H1 (cell line): Measurements from ENCODE around the gene ATP6V0A1. TPM values are rescaled to one million over a fixed set of nuclear protein-coding genes. Genes with fewer than 3 reads are reported as not detected.

ENCODE experiments used
- CTCF ChIA-PET: fragments of 300-600 bp; sonication (Branson Sonifier 250); formaldehyde crosslinking; loops from one replicate; lab custom pipeline; 2021; ENCODE audit not compliant: partially characterized antibody; lab: Charles Lee
- POLR2A ChIA-PET: fragments of 300-600 bp; sonication (Branson Sonifier 250); formaldehyde crosslinking; loops from one replicate; lab custom pipeline; 2021; ENCODE audit warnings: inconsistent platforms; ENCODE audit not compliant: partially characterized antibody; lab: Charles Lee
- DNase-seq, 2 experiments: peaks; one replicate each; pipeline versions ENCODE4 v3.0.0 to v3.0.0-alpha.2; 2010 to 2022; ENCODE audit warnings: low spot score in 2 of 2, low read depth in 1 of 2, mixed read lengths in 1 of 2
- FAIRE-seq: peaks from 2 replicates; lab custom pipeline; 2011; peaks lifted over from hg19 to GRCh38; lab: Jason Lieb, UNC
- H2AFZ ChIP-seq: 2 replicates; pipeline ENCODE4 v1.8.1; 2012; ENCODE audit warnings: low read length, inconsistent platforms
- H2AK5ac ChIP-seq: 2 replicates; pipeline ENCODE4 v1.6.1; 2013; ENCODE audit warnings: low read depth, low read length
- H2BK120ac ChIP-seq: replicated peaks from 2 replicates; pipeline ENCODE3; 2013; ENCODE audit warnings: low read depth, low read length, inconsistent platforms
- H2BK12ac ChIP-seq: 2 replicates; pipeline ENCODE4 v1.6.1; 2013; ENCODE audit warnings: low read depth, low read length
- H2BK15ac ChIP-seq: 2 replicates; pipeline ENCODE4 v1.6.1; 2013; ENCODE audit warnings: low read length
- H2BK20ac ChIP-seq: 2 replicates; pipeline ENCODE4 v1.6.1; 2013; ENCODE audit warnings: low read length
- H2BK5ac ChIP-seq: 2 replicates; pipeline ENCODE4 v1.6.1; 2013; ENCODE audit warnings: low read depth, low read length
- H3K14ac ChIP-seq: 2 replicates; pipeline ENCODE4 v1.6.1; 2013; ENCODE audit warnings: inconsistent platforms; ENCODE audit not compliant: insufficient read length
- H3K18ac ChIP-seq: 2 replicates; pipeline ENCODE4 v1.6.1; 2013; ENCODE audit warnings: low read length; ENCODE audit errors: extremely low read depth
- H3K23ac ChIP-seq: 2 replicates; pipeline ENCODE4 v1.6.1; 2013; ENCODE audit warnings: inconsistent platforms; ENCODE audit not compliant: insufficient read length
- H3K23me2 ChIP-seq: 2 replicates; pipeline ENCODE4 v1.6.1; 2013; ENCODE audit warnings: low read depth, low read length
- H3K27ac ChIP-seq: 2 replicates; pipeline ENCODE4 v1.6.1; 2011; ENCODE audit warnings: low read depth, low read length, inconsistent platforms
- H3K27me3 ChIP-seq, 4 experiments: replicated peaks in 1 of 4; 1 replicate in 1 of 4; 2 replicates in 3 of 4; pipeline versions ENCODE4 v1.6.1 to v1.8.1; 2011 to 2013; ENCODE audit warnings: low read length in 3 of 4, mild to moderate bottlenecking in 3 of 4, inconsistent platforms in 2 of 4, mixed read lengths in 2 of 4, moderate library complexity in 1 of 4; ENCODE audit not compliant: control insufficient read depth in 3 of 4, insufficient read depth in 3 of 4; ENCODE audit errors: extremely low read depth in 1 of 4
- H3K36me3 ChIP-seq, 4 experiments: 2 replicates each; pipeline versions ENCODE4 v1.6.1 to v1.8.1; 2011 to 2013; ENCODE audit warnings: mild to moderate bottlenecking in 4 of 4, low read length in 3 of 4, moderate library complexity in 2 of 4, control low read depth in 1 of 4, inconsistent platforms in 1 of 4; ENCODE audit not compliant: insufficient read depth in 4 of 4, control insufficient read depth in 2 of 4
- H3K4ac ChIP-seq: replicated peaks from 2 replicates; pipeline ENCODE3; 2013; ENCODE audit warnings: low read length, low read depth, mixed read lengths, inconsistent platforms; ENCODE audit not compliant: insufficient read length
- H3K4me1 ChIP-seq, 4 experiments: replicated peaks in 1 of 4; 1 replicate in 1 of 4; 2 replicates in 3 of 4; pipeline versions ENCODE4 v1.6.1 to v1.8.1; 2011 to 2013; ENCODE audit warnings: low read length in 3 of 4, inconsistent platforms in 2 of 4, mixed read lengths in 1 of 4; ENCODE audit not compliant: insufficient read depth in 4 of 4, control insufficient read depth in 3 of 4
- H3K4me2 ChIP-seq, 2 experiments: 2 replicates each; pipeline versions ENCODE4 v1.6.1 to v1.8.1; 2011 to 2013; ENCODE audit warnings: low read depth in 2 of 2, low read length in 2 of 2, control low read depth in 1 of 2, inconsistent platforms in 1 of 2, mild to moderate bottlenecking in 1 of 2; ENCODE audit not compliant: insufficient read depth in 1 of 2
- H3K4me3 ChIP-seq, 4 experiments: fragments of 200-600, 300-600 bp in 1 of 4; sonication (generic), shearing (Covaris generic), sonication (Bioruptor Twin) in 1 of 4; 2 replicates each; pipeline versions ENCODE4 v1.5.1 to v1.8.1; 2011 to 2016; ENCODE audit warnings: low read length in 4 of 4, low read depth in 3 of 4, control low read depth in 2 of 4, inconsistent platforms in 2 of 4, mild to moderate bottlenecking in 2 of 4, mixed read lengths in 1 of 4, moderate library complexity in 1 of 4; ENCODE audit not compliant: insufficient read depth in 2 of 4; ENCODE audit errors: extremely low read depth in 1 of 4
- H3K56ac ChIP-seq: replicated peaks from 2 replicates; pipeline ENCODE3; 2013; ENCODE audit warnings: low read depth, mild to moderate bottlenecking, mixed read lengths, low read length, inconsistent platforms; ENCODE audit not compliant: insufficient read length
- H3K79me1 ChIP-seq: 2 replicates; pipeline ENCODE4 v1.6.1; 2013; ENCODE audit warnings: low read depth, low read length, control low read depth
- H3K79me2 ChIP-seq, 2 experiments: 2 replicates each; pipeline versions ENCODE4 v1.6.1 to v1.8.1; 2012 to 2013; ENCODE audit warnings: low read length in 2 of 2, mild to moderate bottlenecking in 2 of 2, inconsistent platforms in 1 of 2; ENCODE audit not compliant: insufficient read depth in 2 of 2, control insufficient read depth in 1 of 2
- H3K9ac ChIP-seq, 4 experiments: replicated peaks in 1 of 4; 1 replicate in 1 of 4; 2 replicates in 3 of 4; pipeline versions ENCODE4 v1.6.1 to v1.8.1; 2011 to 2013; ENCODE audit warnings: low read depth in 3 of 4, low read length in 3 of 4, control low read depth in 2 of 4, mild to moderate bottlenecking in 2 of 4, moderate library complexity in 2 of 4, inconsistent platforms in 1 of 4; ENCODE audit errors: extremely low read depth in 1 of 4
- H3K9me3 ChIP-seq, 2 experiments: 2 replicates each; pipeline versions ENCODE4 v1.6.1 to v1.8.1; 2012 to 2013; ENCODE audit warnings: mild to moderate bottlenecking in 2 of 2, moderate library complexity in 2 of 2, control low read depth in 1 of 2, inconsistent platforms in 1 of 2, low read depth in 1 of 2, low read length in 1 of 2, mixed read lengths in 1 of 2; ENCODE audit not compliant: insufficient read depth in 2 of 2
- H4K20me1 ChIP-seq, 2 experiments: replicated peaks in 1 of 2; 2 replicates each; pipeline versions ENCODE3 to v1.8.1; 2011 to 2013; ENCODE audit warnings: inconsistent platforms in 2 of 2, low read length in 2 of 2, mild to moderate bottlenecking in 1 of 2; ENCODE audit not compliant: insufficient read depth in 2 of 2, control insufficient read depth in 1 of 2
- H4K5ac ChIP-seq: 2 replicates; pipeline ENCODE4 v1.6.1; 2013; ENCODE audit warnings: low read length, low read depth, mixed read lengths, inconsistent platforms; ENCODE audit not compliant: insufficient read length
- H4K8ac ChIP-seq: 2 replicates; pipeline ENCODE4 v1.8.0; 2013; ENCODE audit warnings: mild to moderate bottlenecking, moderate library complexity, low read length, inconsistent platforms; ENCODE audit not compliant: insufficient read depth; ENCODE audit errors: extremely low read depth
- H4K91ac ChIP-seq: replicated peaks from 2 replicates; pipeline ENCODE3; 2013; ENCODE audit warnings: low read length, mixed read lengths, inconsistent platforms; ENCODE audit not compliant: insufficient read length
- ASH2L ChIP-seq: fragments of 200-600, 300-600 bp; sonication (generic); IDR thresholded peaks from one replicate; pipeline ENCODE4 v1.7.1; 2017; ENCODE audit warnings: low read length
- CEBPB ChIP-seq: IDR thresholded peaks from 2 replicates; pipeline ENCODE4 v1.6.1; 2012; ENCODE audit warnings: low read depth, low read length
- CHD2 ChIP-seq: IDR thresholded peaks from 2 replicates; pipeline ENCODE4 v1.6.1; 2012; ENCODE audit warnings: low read length, improper control_type of control experiment
- EGR1 ChIP-seq: IDR thresholded peaks from 2 replicates; pipeline ENCODE4 v1.6.1; 2011; ENCODE audit warnings: low read depth, low read length, borderline replicate concordance
- KDM1A ChIP-seq: fragments of 200-600, 300-600 bp; sonication (generic); IDR thresholded peaks from 2 replicates; pipeline ENCODE4 v1.7.1; 2016; ENCODE audit warnings: mild to moderate bottlenecking, low read length, borderline replicate concordance
- MAX ChIP-seq: IDR thresholded peaks from 2 replicates; pipeline ENCODE4 v1.6.1; 2012; ENCODE audit warnings: inconsistent platforms
- POLR2AphosphoS5 ChIP-seq: IDR thresholded peaks from 2 replicates; pipeline ENCODE4 v1.6.1; 2011; ENCODE audit warnings: low read depth, low read length
- POU5F1 ChIP-seq: IDR thresholded peaks from 2 replicates; pipeline ENCODE4 v1.6.1; 2011; ENCODE audit warnings: low read depth, mild to moderate bottlenecking, low read length, moderate library complexity
- SIN3A ChIP-seq, 2 experiments: IDR thresholded peaks in 1 of 2; conservative IDR thresholded peaks in 1 of 2; 2 replicates each; pipeline ENCODE4 v1.6.1; 2011 to 2012; ENCODE audit warnings: low read length in 2 of 2, improper control_type of control experiment in 1 of 2, low read depth in 1 of 2, mild to moderate bottlenecking in 1 of 2
- TAF1 ChIP-seq: IDR thresholded peaks from 2 replicates; pipeline ENCODE4 v1.6.1; 2011; ENCODE audit warnings: mild to moderate bottlenecking, low read depth, low read length
- TBP ChIP-seq: IDR thresholded peaks from 2 replicates; pipeline ENCODE4 v1.6.1; 2011; ENCODE audit warnings: low read depth, low read length, improper control_type of control experiment
- TCF12 ChIP-seq: IDR thresholded peaks from 2 replicates; pipeline ENCODE4 v1.6.1; 2011; ENCODE audit warnings: low read depth, mild to moderate bottlenecking, low read length
- whole genome bisulfite sequencing, 2 experiments: shearing (Covaris generic) in 1 of 2; methylation state at CpG; one replicate each; pipeline versions ENCODE4 v1.1.6 to v1.1.7; 2013 to 2015; ENCODE audit warnings: low lambda C conversion rate in 2 of 2, mixed read lengths in 2 of 2, inconsistent platforms in 1 of 2, low coverage in 1 of 2, missing lambda C conversion rate in 1 of 2; ENCODE audit not compliant: insufficient replicate concordance in 2 of 2, insufficient coverage in 1 of 2, insufficient read length in 1 of 2; ENCODE audit errors: extremely low coverage in 1 of 2, missing lambda C conversion rate in 1 of 2; 5-methylcytosine and 5-hydroxymethylcytosine counted together
- polyA plus RNA-seq, 7 experiments: library from polyadenylated mRNA; depleted of rRNA in 3 of 7; stranded (reverse) in 5 of 7; unstranded in 2 of 7; fragments of >200 nt in 5 of 7; fragments of 200-250 nt in 2 of 7; gene quantifications; 1 replicate in 5 of 7; 2 replicates in 1 of 7; 4 replicates in 1 of 7; pipeline versions ENCODE4 v1.2.1 to v1.2.3, GENCODE V29; 2011 to 2013; ENCODE audit warnings: missing spikeins in 2 of 7, mixed read lengths in 2 of 7
- total RNA-seq: library from RNA; stranded (reverse); fragmentation: NEBNext Ultra II Directional; extraction: Animal tissue kit (Norgen Biotek cat#: 25700); gene quantifications from 2 replicates; pipeline ENCODE4 v1.2.1, GENCODE V29; 2021

Gene ATP6V0A1
- total and polyA plus RNA-seq, 2 of the 8 experiments (the other 6 are each of a cell fraction or from before 2014, with no cell fraction given), result 55.3 to 63.4 TPM

- H2BK15ac ChIP-seq, result peak within 1 kb of the TSS; percentile 29; the same call in 1 of the 2 replicates
- no peak within 1 kb of the TSS for H3K14ac ChIP-seq
- peak within 1 kb of the TSS; percentile 87 for H3K18ac ChIP-seq
- peaks cover 9 to 22% of the 10 kb centered on the region in 2 experiments; a peak in 3 of 4 replicates for H3K79me2 ChIP-seq
- POLR2A ChIA-PET, result interaction anchor here (1.0 to 8.1 kb wide), 8 partner anchors 9 to 411 kb away, joined by 3 to 74 read pairs (median 4); partner anchors contain the start of genes HSD17B1, PLEKHH3, PSMC3IP and RETREG3
- 2% methylated on average over 58 of the region's 72 CpGs; no CpG with 5 or more reads in 1 of the 2 experiments for WGBS, 2 experiments
- H2AK5ac ChIP-seq, result 0 out of 2 replicates have a peak within 1 kb of the TSS, but pooled peaks have one; percentile 45
- H3K36me3 ChIP-seq, result peaks cover 22 to 42% (median 39%) of the 10 kb centered on the region in 4 experiments
- H2BK20ac ChIP-seq, result no peak within 1 kb of the TSS
- peak within 1 kb of the TSS; percentile 29 for H2BK12ac ChIP-seq
- H4K5ac ChIP-seq, result peak within 1 kb of the TSS; percentile 67
- H3K23me2 ChIP-seq, result peaks cover 18% of the 10 kb centered on the region
- H3K27ac ChIP-seq, result peak within 1 kb of the TSS; percentile 63
- peaks cover 17% of the 10 kb centered on the region for H3K79me1 ChIP-seq
- H3K9me3 ChIP-seq, result no peaks in the 10 kb centered on the region
- peak; percentile 79 to 99 for DNase-seq
- peak within 1 kb of the TSS; percentile 92 for H2BK5ac ChIP-seq
- no peak within 1 kb of the TSS for H2BK120ac ChIP-seq
- peaks cover 0 to 21% (median 9%) of the 10 kb centered on the region in 4 experiments; a peak in 5 of 7 replicates for H3K4me1 ChIP-seq
- H3K4me3 ChIP-seq, result peak within 1 kb of the TSS; percentile 44 to 81 (median 74)
- H3K56ac ChIP-seq, result peak within 1 kb of the TSS; percentile 56
- H2AFZ ChIP-seq, result no peak within 1 kb of the TSS
- peak within 1 kb of the TSS; percentile 88 for H4K8ac ChIP-seq
- H3K23ac ChIP-seq, result no peak within 1 kb of the TSS
- H4K20me1 ChIP-seq, result peaks cover 0 to 1% of the 10 kb centered on the region in 2 experiments
- H3K9ac ChIP-seq, result peak within 1 kb of the TSS in 3 of 4 experiments; percentile 56 to 76 (median 68); a peak in 6 of 7 replicates
- H3K4ac ChIP-seq, result peak within 1 kb of the TSS; percentile 71
- no peak for FAIRE-seq
- H4K91ac ChIP-seq, result peak within 1 kb of the TSS; percentile 81
- CTCF ChIA-PET, result interaction anchor here (0.6 to 3.9 kb wide), 9 partner anchors 8 to 117 kb away, joined by 3 to 22 read pairs (median 4); partner anchors contain the start of genes HSD17B1 and PSMC3IP
- no peaks in the 10 kb centered on the region for H3K27me3 ChIP-seq
- H3K4me2 ChIP-seq, result peak within 1 kb of the TSS; percentile 71 to 74
- TF ChIP-seq POLR2AphosphoS5 (peak; percentile 39; the same call in 1 of the 2 replicates), TCF12 (no peak), CEBPB (no peak), TBP (no peak; the same call in 1 of the 2 replicates), ASH2L (no peak), MAX (peak; percentile 70), POU5F1 (no peak), CHD2 (no peak), TAF1 (peak; percentile 23; the same call in 1 of the 2 replicates), SIN3A (conservative IDR thresholded peaks at IDR 0.05 in 1 of 2, IDR thresholded peaks at IDR 0.05 in 1 of 2; ENCODE audit: low read depth in 1 of 2, low read length in 2 of 2) (peak; percentile 29 to 54; a peak in 2 of 4 replicates), KDM1A (no peak), EGR1 (no peak)
Observed at GRCh38 chr17:42566883-42567573, 108.3 kb downstream of the ATP6V0A1 start, which contains the start of gene MLX. TSS of gene MLX (plus strand) at chr17:42567100. CDS start at chr17:42567125, 25 bp downstream.
